SW 1271 (cell line): Measurements from ENCODE around the gene LRRC3B.
"Not testable (repeated sequence)": the region's sequence is repeated elsewhere in the genome, so short reads cannot be mapped to it uniquely, and the experiment has no call there.

Source experiments
- DNase-seq, 2 experiments: peaks; one replicate each; lab custom pipeline; 2025; lab: John Stamatoyannopoulos, UW

Gene LRRC3B

GRCh38 chr3:26622621-26623418 is at the start of gene LRRC3B:
Gene LRRC3B, plus strand, starts transcription at chr3:26622772. Its CDS starts 86,901 bp downstream, at chr3:26709673.
- DNase-seq, result no peak

GRCh38 chr3:26574766-26575165 is 47.8 kb upstream of the LRRC3B start:
- DNase-seq, result no peak

- DNase-seq, result no peak
Measured at GRCh38 chr3:26579116-26579515, 43.5 kb upstream of the LRRC3B start.

GRCh38 chr3:26587571-26587970 is 35.0 kb upstream of the LRRC3B start:
- DNase-seq, result no peak

GRCh38 chr3:26588931-26589330 is 33.6 kb upstream of the LRRC3B start:
- DNase-seq, result no peak

GRCh38 chr3:26589678-26590077 is 32.9 kb upstream of the LRRC3B start:
- no peak for DNase-seq

- DNase-seq, result no peak
Measured at GRCh38 chr3:26590919-26591484, 31.6 kb upstream of the LRRC3B start.

GRCh38 chr3:26591926-26592325 is 30.6 kb upstream of the LRRC3B start:
- DNase-seq, result no peak

GRCh38 chr3:26592451-26592850 is 30.1 kb upstream of the LRRC3B start:
- DNase-seq, result no peak

GRCh38 chr3:26596335-26596734 is 26.2 kb upstream of the LRRC3B start:
- DNase-seq, result no peak

GRCh38 chr3:26603311-26603710 is 19.3 kb upstream of the LRRC3B start:
- DNase-seq, result not testable (repeated sequence)

- not testable (repeated sequence) for DNase-seq
Measured at GRCh38 chr3:26603771-26604170, 18.8 kb upstream of the LRRC3B start.

GRCh38 chr3:26614006-26614685 is 8.4 kb upstream of the LRRC3B start:
- DNase-seq, result no peak

GRCh38 chr3:26621176-26621575 is 1.4 kb upstream of the LRRC3B start:
- DNase-seq, result no peak

- no peak for DNase-seq
Measured at GRCh38 chr3:26621906-26622620, 509 bp upstream of the LRRC3B start.

- DNase-seq, result no peak
Measured at GRCh38 chr3:26623419-26624208, 1.0 kb downstream of the LRRC3B start.

- no peak for DNase-seq
Measured at GRCh38 chr3:26624209-26624765, 1.7 kb downstream of the LRRC3B start.

GRCh38 chr3:26625187-26625586 is 2.6 kb downstream of the LRRC3B start:
- no peak for DNase-seq

- DNase-seq, result no peak
Measured at GRCh38 chr3:26627080-26627479, 4.5 kb downstream of the LRRC3B start.

- no peak for DNase-seq
Measured at GRCh38 chr3:26628915-26629314, 6.3 kb downstream of the LRRC3B start.

GRCh38 chr3:26630669-26631389 is 8.3 kb downstream of the LRRC3B start:
- no peak for DNase-seq
